Neural cell (in vitro differentiated cells): ENCODE measurements around the gene HPSE2. TPM values are rescaled to one million over a fixed set of nuclear protein-coding genes. Genes with fewer than 3 reads are reported as not detected.

Experiments
- H2AFZ ChIP-seq: fragments of 200-600, 300-800 bp; sonication (generic), shearing (Covaris generic); 2 replicates; pipeline ENCODE4 v1.6.0; 2014; ENCODE audit warnings: low read depth, mild to moderate bottlenecking, antibody characterized with exemption, low read length, moderate library complexity
- H3F3A ChIP-seq: fragments of 200-600 bp; shearing (Covaris generic); 2 replicates; pipeline ENCODE4 v1.6.1; 2016; ENCODE audit warnings: mild to moderate bottlenecking, moderate library complexity, mixed read lengths, antibody characterized with exemption, low read length; ENCODE audit not compliant: insufficient read depth, poor library complexity, severe bottlenecking
- H3K27ac ChIP-seq: fragments of 200-600, 300-800 bp; sonication (generic), shearing (Covaris generic); 2 replicates; pipeline ENCODE4 v1.5.1; 2014; ENCODE audit warnings: mild to moderate bottlenecking, low read length, moderate library complexity
- H3K27me3 ChIP-seq: fragments of 300-800, 200-600 bp; sonication (generic), shearing (Covaris generic); 2 replicates; pipeline ENCODE4 v1.6.0; 2014; ENCODE audit warnings: mild to moderate bottlenecking, low read depth, low read length, moderate library complexity; ENCODE audit not compliant: insufficient read depth
- H3K36me3 ChIP-seq: fragments of 300-800, 200-600 bp; sonication (generic), shearing (Covaris generic); 2 replicates; pipeline ENCODE4 v1.5.1; 2014; ENCODE audit warnings: mild to moderate bottlenecking, antibody characterized with exemption, low read length, moderate library complexity; ENCODE audit not compliant: insufficient read depth
- H3K4me2 ChIP-seq: fragments of 300-800, 200-600 bp; sonication (generic), shearing (Covaris generic); 2 replicates; pipeline ENCODE4 v1.6.0; 2014; ENCODE audit warnings: mild to moderate bottlenecking, low read length
- H3K4me3 ChIP-seq: fragments of 300-800, 200-600 bp; sonication (generic), shearing (Covaris generic); 2 replicates; pipeline ENCODE4 v1.5.1; 2014; ENCODE audit warnings: mild to moderate bottlenecking, low read length, moderate library complexity
- H3K79me2 ChIP-seq: fragments of 200-600 bp; shearing (Covaris generic); replicated peaks from 2 replicates; pipeline ENCODE4 v1.6.0; 2014; ENCODE audit warnings: mild to moderate bottlenecking, low read length, moderate library complexity; ENCODE audit not compliant: insufficient read depth
- H3K9ac ChIP-seq: fragments of 300-800, 200-600 bp; sonication (generic), shearing (Covaris generic); 2 replicates; pipeline ENCODE4 v1.6.1; 2016; ENCODE audit warnings: mild to moderate bottlenecking, low read length, mixed read lengths
- H3K9me2 ChIP-seq: fragments of 200-600 bp; shearing (Covaris generic); 2 replicates; pipeline ENCODE4 v1.6.1; 2016; ENCODE audit warnings: mild to moderate bottlenecking, low read length, mixed read lengths; ENCODE audit not compliant: insufficient read depth
- H3K9me3 ChIP-seq: fragments of 200-600, 300-800 bp; sonication (generic), shearing (Covaris generic); 2 replicates; pipeline ENCODE4 v1.6.1; 2016; ENCODE audit warnings: mild to moderate bottlenecking, mixed run types, low read length, moderate library complexity, mixed read lengths
- H4K20me1 ChIP-seq: fragments of 200-600 bp; shearing (Covaris generic); 2 replicates; pipeline ENCODE4 v1.6.1; 2016; ENCODE audit warnings: mild to moderate bottlenecking, mixed run types; ENCODE audit not compliant: insufficient read depth
- EP300 ChIP-seq: fragments of 450-650 bp; conservative IDR thresholded peaks from 2 replicates; pipeline ENCODE4 v1.6.1; 2014; ENCODE audit warnings: antibody characterized with exemption, mild to moderate bottlenecking, moderate library complexity; ENCODE audit not compliant: poor library complexity, severe bottlenecking
- EZH2 ChIP-seq: fragments of 200-600, 300-800 bp; shearing (Covaris generic), sonication (generic); IDR thresholded peaks from 2 replicates; pipeline ENCODE4 v1.6.1; 2014; ENCODE audit warnings: antibody characterized with exemption, low read length, borderline replicate concordance, mild to moderate bottlenecking; ENCODE audit not compliant: insufficient read depth, poor library complexity, severe bottlenecking
- MXI1 ChIP-seq: fragments of 450-650 bp; conservative IDR thresholded peaks from 2 replicates; pipeline ENCODE4 v1.6.1; 2014; ENCODE audit warnings: antibody characterized with exemption, mild to moderate bottlenecking; ENCODE audit not compliant: poor library complexity, severe bottlenecking
- POLR2AphosphoS5 ChIP-seq: IDR thresholded peaks from 2 replicates; pipeline ENCODE4 v1.6.1; 2012
- RAD21 ChIP-seq: fragments of 450-650 bp; conservative IDR thresholded peaks from 2 replicates; pipeline ENCODE4 v1.6.1; 2014; ENCODE audit warnings: antibody characterized with exemption, mild to moderate bottlenecking, moderate library complexity
- REST ChIP-seq: IDR thresholded peaks from 2 replicates; pipeline ENCODE4 v1.6.1; 2012; ENCODE audit warnings: borderline replicate concordance
- SMC3 ChIP-seq: fragments of 450-650 bp; conservative IDR thresholded peaks from 2 replicates; pipeline ENCODE4 v1.6.1; 2014; ENCODE audit warnings: antibody characterized with exemption, mild to moderate bottlenecking, moderate library complexity; ENCODE audit not compliant: poor library complexity
- TAF1 ChIP-seq: IDR thresholded peaks from 2 replicates; pipeline ENCODE4 v1.6.1; 2012; ENCODE audit warnings: low read depth
- polyA plus RNA-seq: library from polyadenylated mRNA; depleted of rRNA; stranded (reverse); fragments of >200 nt; gene quantifications from 2 replicates; pipeline ENCODE4 v1.2.3, GENCODE V29; 2014
- TF ChIP-seq, protein P1 (sequence below): fragments of 450-650 bp; IDR thresholded peaks from 2 replicates; pipeline ENCODE4 v1.5.1; 2014; ENCODE audit warnings: antibody characterized with exemption, mild to moderate bottlenecking, moderate library complexity; ENCODE audit not compliant: poor library complexity, severe bottlenecking

The HPSE2 gene
- polyA plus RNA-seq, 1 donor from 2014 or later, result not detected

- H3K9me2 ChIP-seq, result no peaks in the 10 kb centered on the region
- H3F3A ChIP-seq, result no peaks in the 10 kb centered on the region
- no peaks in the 10 kb centered on the region for H3K27me3 ChIP-seq
- H3K9ac ChIP-seq, result no peak overlapping the region
- no peaks in the 10 kb centered on the region for H3K79me2 ChIP-seq
- H3K4me3 ChIP-seq, result no peak overlapping the region
- H4K20me1 ChIP-seq, result no peaks in the 10 kb centered on the region
- no peak for TF ChIP-seq TAF1
- TF ChIP-seq POLR2AphosphoS5, result no peak
- TF ChIP-seq REST, result no peak
- no peak for TF ChIP-seq MXI1
- no peak for TF ChIP-seq EP300
- TF ChIP-seq SMC3, result no peak
- TF ChIP-seq EZH2, result no peak
- no peak for TF ChIP-seq RAD21
- TF ChIP-seq, protein P1, sequence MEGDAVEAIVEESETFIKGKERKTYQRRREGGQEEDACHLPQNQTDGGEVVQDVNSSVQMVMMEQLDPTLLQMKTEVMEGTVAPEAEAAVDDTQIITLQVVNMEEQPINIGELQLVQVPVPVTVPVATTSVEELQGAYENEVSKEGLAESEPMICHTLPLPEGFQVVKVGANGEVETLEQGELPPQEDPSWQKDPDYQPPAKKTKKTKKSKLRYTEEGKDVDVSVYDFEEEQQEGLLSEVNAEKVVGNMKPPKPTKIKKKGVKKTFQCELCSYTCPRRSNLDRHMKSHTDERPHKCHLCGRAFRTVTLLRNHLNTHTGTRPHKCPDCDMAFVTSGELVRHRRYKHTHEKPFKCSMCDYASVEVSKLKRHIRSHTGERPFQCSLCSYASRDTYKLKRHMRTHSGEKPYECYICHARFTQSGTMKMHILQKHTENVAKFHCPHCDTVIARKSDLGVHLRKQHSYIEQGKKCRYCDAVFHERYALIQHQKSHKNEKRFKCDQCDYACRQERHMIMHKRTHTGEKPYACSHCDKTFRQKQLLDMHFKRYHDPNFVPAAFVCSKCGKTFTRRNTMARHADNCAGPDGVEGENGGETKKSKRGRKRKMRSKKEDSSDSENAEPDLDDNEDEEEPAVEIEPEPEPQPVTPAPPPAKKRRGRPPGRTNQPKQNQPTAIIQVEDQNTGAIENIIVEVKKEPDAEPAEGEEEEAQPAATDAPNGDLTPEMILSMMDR, result no peak
- no peak overlapping the region for H3K4me2 ChIP-seq
- H2AFZ ChIP-seq, result no peak overlapping the region
- no peak overlapping the region for H3K27ac ChIP-seq
- H3K9me3 ChIP-seq, result no peaks in the 10 kb centered on the region
- H3K36me3 ChIP-seq, result no peaks in the 10 kb centered on the region
Observed at GRCh38 chr10:98408799-98409198, 826.9 kb downstream of the HPSE2 start.

- Histone ChIP-seq H3K9me3 (no peaks in the 10 kb centered on the region), H3F3A (no peaks in the 10 kb centered on the region), H3K36me3 (no peaks in the 10 kb centered on the region), H3K4me3 (no peak overlapping the region), H3K79me2 (no peaks in the 10 kb centered on the region), H4K20me1 (no peaks in the 10 kb centered on the region), H3K27me3 (no peaks in the 10 kb centered on the region), H3K4me2 (no peak overlapping the region), H2AFZ (no peak overlapping the region), H3K27ac (no peak overlapping the region), H3K9me2 (no peaks in the 10 kb centered on the region), H3K9ac (no peak overlapping the region)
- no peak for TF ChIP-seq SMC3
- TF ChIP-seq MXI1, result no peak
- TF ChIP-seq, protein P1, result no peak
- no peak for TF ChIP-seq RAD21
- TF ChIP-seq TAF1, result no peak
- TF ChIP-seq EZH2, result no peak
- TF ChIP-seq REST, result no peak
- no peak for TF ChIP-seq EP300
- no peak for TF ChIP-seq POLR2AphosphoS5
Observed at GRCh38 chr10:98407744-98408241, 827.9 kb downstream of the HPSE2 start.
